H1 (cell line): ENCODE measurements around the gene TMEM164.

ENCODE experiments used
- ASH2L ChIP-seq: fragments of 200-600, 300-600 bp; sonication (generic); IDR thresholded peaks from one replicate; pipeline ENCODE4 v1.7.1; 2017; ENCODE audit warnings: low read length
- BACH1 ChIP-seq: IDR thresholded peaks from 2 replicates; pipeline ENCODE4 v1.6.1; 2012; ENCODE audit warnings: low read length, improper control_type of control experiment
- CHD7 ChIP-seq: fragments of 300-600 bp; sonication (generic); IDR thresholded peaks from 2 replicates; pipeline ENCODE4 v1.7.1; 2012; ENCODE audit warnings: low read length, moderate library complexity, mild to moderate bottlenecking, inconsistent platforms; ENCODE audit not compliant: insufficient replicate concordance
- CTCF ChIP-seq, 3 experiments: IDR thresholded peaks; 1 replicate in 2 of 3; 2 replicates in 1 of 3; pipeline versions ENCODE4 v1.5.1 to v1.6.1; 2011; ENCODE audit warnings: low read length in 3 of 3, mild to moderate bottlenecking in 3 of 3, inconsistent platforms in 2 of 3, low read depth in 1 of 3, moderate library complexity in 1 of 3; ENCODE audit not compliant: insufficient read depth in 1 of 3; ENCODE audit errors: control extremely low read depth in 1 of 3
- JUND ChIP-seq: IDR thresholded peaks from 2 replicates; pipeline ENCODE4 v1.6.1; 2011; ENCODE audit warnings: mild to moderate bottlenecking, improper control_type of control experiment, low read length
- MAX ChIP-seq: IDR thresholded peaks from 2 replicates; pipeline ENCODE4 v1.6.1; 2012; ENCODE audit warnings: inconsistent platforms
- POLR2A ChIP-seq, 2 experiments: IDR thresholded peaks; 1 replicate in 1 of 2; 2 replicates in 1 of 2; pipeline ENCODE4 v1.6.1; 2011; ENCODE audit warnings: low read depth in 2 of 2, low read length in 2 of 2, mild to moderate bottlenecking in 2 of 2; ENCODE audit errors: control extremely low read depth in 1 of 2
- USF2 ChIP-seq: IDR thresholded peaks from 2 replicates; pipeline ENCODE4 v1.6.1; 2011; ENCODE audit warnings: low read length, improper control_type of control experiment

GRCh38 chrX:109992203-109992602 lies 10.7 kb upstream of the TMEM164 start:
- TF ChIP-seq CTCF (IDR thresholded peaks at IDR 0.05; ENCODE audit: control extremely low read depth in 1 of 3, insufficient read depth in 1 of 3, low read depth in 1 of 3, low read length in 3 of 3), result no peak
- TF ChIP-seq USF2, result no peak
- no peak for TF ChIP-seq ASH2L
- TF ChIP-seq CHD7, result no peak
- TF ChIP-seq JUND, result no peak
- TF ChIP-seq BACH1, result no peak
- TF ChIP-seq POLR2A (IDR thresholded peaks at IDR 0.05; ENCODE audit: control extremely low read depth in 1 of 2, low read depth in 2 of 2, low read length in 2 of 2), result no peak
- TF ChIP-seq MAX, result no peak
